Stimulated activated CD8-positive, alpha-beta memory T cell treated with anti-CD3 and anti-CD28 coated beads, Interleukin-7, amount 100 ng/mL, for 24 hours (primary cell): Measurements from ENCODE around the gene IGLON5.

Experiments used
- DNase-seq: peaks from one replicate; pipeline ENCODE4 v3.0.0-alpha.2; 2020; ENCODE audit warnings: low read depth

IGLON5 gene

GRCh38 chr19:51339313-51339686, 27.9 kb downstream of the IGLON5 start:
- peak; percentile 25 for DNase-seq

DNA sequence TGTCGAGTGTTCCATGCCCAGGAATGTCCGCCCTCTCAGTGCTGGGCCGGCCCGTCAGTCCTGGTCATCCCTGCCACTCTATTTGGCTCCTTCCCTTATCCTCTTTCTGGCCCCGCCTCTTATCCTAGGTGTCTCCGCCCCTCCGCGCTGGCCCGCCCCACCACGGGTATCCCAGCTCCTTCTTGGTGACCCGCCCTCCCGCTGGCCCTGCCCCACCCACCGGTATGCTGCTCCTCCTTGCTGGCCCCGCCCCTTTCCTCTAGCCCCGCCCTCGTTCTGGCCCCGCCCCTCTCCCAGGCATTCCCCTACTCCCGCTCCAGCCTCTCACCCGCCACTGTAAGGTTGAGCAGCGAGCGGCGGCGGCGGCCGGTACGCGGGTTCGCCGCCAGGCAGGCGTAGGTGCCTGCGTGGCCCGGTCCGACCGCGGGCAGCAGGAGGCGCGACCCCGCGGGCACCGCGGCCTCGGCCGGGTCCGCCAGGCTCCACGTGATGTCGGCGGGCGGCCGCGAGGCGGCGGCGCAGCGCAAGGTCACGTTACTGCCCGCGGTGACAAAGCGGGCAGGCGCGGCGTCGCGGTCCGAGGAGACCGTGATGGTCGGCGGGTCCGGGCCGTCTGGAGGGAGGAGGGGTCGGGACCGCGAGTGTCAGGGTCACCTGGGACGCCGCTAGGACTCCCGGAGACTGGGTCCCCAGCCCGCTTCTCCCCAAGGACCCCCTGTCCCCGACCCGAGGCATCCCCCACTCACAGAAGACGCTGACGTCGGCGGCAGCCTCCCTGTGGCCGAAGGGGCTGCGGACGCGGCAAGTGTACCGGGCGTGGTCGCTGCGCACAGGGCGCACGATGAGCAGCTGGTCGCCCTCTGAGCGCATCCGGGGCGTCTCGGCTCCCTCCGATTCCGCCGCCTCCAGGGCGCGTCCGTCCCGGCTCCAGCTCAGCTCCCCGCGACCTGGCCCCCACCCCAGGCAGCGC, 28.5 kb downstream of the IGLON5 start:
- peak; percentile 91 for DNase-seq

DNA sequence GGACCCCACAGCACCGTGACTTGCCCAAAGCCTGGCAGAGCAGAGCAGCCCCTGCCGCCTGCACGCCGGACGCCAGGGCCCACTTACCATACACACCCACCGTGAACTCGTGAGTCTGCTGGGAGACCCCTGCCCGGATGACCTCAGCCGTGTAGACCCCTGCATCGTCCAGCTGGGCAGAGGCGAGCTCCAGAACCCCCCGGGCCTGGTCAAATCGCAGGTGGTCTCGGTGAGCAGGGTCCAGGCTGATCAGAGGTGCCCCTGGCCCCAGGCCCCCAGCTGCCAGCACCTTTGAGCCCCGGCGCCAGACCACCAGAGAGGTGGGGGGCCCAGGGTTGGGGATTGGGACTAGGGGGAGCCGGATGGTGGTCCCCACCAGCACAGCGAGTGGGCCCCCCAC, 29.6 kb downstream of the IGLON5 start:
- no peak for DNase-seq

DNA sequence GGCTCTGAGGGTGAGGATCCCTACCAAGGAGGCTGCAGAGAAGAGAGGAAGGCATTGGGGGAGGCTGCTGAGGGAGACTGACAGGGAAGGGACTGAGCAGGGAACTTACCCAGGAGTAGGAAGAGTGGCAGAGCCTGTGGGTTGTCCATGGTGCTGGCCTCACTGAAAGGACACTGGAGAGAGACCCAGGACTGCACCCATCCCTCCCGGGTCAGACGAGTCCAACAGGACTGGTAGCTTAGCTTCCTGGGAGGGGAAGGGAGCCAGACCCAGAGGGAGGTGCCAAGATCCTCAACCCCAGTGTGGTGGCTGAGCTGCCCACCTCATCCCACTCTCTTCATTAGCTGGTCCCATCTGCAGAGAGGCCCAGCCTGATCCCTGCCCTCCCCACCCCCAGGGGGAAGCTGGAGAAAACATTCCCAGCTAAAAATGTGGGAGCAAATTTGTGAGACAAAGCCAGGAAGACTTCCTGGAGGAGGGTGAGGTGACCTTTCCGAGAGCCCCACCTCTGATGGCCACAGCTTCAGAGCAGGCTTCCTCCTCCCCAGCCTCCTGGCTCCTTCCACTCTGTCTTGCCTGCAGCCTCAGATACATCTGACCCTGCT, 30.6 kb downstream of the IGLON5 start, which contains the start of gene VSIG10L:
Gene VSIG10L, minus strand, starts transcription at position 164 of the 605 bp plus-strand sequence. Its CDS starts 15 bp downstream, at position 149.
- no peak for DNase-seq

DNA sequence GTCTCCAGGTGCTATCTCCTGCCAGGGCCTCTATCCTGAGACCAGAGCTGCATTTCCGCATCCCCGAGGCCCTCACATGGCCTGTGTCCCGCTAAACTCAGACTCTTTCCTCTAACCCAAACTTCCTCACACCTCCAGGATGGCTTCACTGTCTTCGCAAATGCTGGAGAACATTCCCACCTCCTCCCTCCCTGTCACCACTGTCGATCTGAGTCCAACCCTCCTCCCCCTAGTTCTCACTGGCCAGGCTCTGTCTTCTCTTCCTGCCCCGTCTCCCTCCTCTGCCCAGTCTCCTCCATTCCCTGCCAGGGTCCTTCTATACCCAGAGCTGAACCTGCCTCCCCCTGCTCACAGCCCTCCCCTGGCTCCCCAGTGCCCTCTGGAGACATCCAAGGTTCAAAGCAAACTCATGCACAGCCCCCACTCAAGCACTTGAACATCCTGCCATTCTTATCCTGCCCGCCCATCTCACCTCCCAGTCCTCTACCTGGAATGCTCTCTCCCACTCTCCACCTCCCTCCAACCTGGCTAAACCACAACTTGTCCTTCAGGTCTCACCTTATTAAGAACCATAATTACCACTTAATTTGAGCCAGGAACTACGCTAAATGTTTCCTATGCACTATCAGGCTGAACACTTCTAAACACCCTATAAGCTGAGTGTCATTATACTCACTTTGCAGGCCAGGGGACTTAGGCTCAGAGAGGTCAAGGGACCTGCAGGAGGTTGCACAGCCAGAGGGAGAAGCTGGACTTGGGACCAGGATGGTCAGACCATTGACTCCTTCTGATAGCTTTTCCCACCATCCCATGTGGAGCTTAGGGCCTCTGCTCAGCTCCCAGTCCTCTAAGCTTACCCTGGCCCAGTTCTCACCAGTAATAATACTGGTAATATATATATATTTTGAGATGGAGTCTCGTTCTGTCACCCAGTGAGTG, 31.5 kb downstream of the IGLON5 start:
- DNase-seq: no peak

DNA sequence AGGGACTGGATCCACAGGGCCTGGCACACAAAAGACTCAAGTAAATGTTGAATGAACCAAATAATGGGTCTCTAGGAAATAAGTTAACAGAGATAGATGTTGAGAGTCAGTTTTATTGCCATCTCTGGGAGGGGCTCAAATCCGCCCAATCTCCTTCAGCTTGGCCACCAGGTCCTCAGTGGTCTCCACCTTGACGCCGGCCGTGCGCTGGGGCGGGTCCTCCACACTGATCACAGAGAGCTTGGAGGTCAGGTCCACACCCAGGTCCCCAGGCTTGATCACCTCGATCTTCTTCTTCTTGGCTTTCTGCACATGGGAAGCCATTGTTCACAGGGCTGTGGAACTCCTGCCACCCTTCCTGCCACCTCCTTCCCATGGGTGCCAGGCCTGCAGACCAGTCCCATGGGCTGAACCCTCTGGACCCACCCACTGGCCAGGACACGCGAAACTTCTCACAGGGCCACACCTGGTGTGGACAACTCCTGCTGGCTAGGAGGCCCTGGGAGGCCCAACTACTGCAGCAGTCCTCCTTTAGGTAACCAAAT, 33.7 kb downstream of the IGLON5 start:
- DNase-seq: no peak

DNA sequence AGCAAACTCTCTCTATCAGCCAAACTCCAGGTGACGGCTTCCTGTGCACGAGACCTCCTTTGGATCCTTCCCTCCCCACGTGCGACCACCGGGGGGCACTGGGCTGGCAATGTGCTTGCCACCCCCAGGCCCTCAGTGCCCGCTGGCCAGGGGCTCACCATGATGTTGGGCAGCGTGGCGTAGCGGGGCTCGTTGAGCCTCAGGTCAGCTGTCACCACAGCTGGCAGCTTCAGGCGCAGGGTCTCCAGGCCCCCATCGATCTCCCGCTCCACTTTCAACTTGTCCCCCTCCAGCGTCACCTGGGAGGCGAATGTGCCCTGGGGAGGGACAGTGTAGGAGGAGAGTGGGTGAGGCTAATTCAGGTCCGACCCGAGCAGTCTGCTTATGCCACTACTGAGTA, 35.3 kb downstream of the IGLON5 start:
- no peak for DNase-seq

DNA sequence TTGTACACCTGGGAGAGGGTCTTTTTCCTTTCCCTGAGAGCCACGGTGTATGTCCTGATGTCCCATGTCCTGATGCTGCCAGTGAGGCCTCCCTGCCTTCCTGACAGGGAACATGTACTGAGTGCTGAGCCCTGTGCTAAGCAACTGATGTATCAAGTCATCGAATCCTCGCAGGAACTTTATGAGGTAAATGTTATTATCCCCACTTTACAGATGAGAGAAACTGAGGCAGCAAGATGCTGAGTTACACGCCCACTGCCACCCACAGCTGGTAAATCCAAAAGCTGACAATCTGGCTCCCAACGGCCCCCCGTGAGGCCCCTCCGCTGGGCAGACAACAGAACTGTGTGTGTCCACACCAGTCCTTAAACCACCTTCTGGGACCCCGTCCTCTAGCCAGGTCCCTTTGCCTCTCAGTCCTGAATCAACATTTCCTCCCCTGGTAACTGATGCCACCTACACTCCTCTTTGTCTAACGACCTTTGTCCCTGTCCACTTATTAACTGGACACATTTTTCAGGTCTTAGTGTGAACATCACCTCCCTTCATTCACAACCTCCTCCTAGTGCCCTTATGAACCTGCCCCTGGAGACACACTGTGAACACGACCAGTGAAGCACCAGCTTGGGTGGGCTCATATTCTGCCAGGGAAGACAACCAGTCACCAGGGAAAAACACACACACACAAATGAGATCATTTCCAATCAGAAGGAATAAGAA, 35.9 kb downstream of the IGLON5 start:
- DNase-seq: no peak

GRCh38 chr19:51351266-51351990, 40.0 kb downstream of the IGLON5 start:
- DNase-seq: no peak

- DNase-seq: no peak
Measured at GRCh38 chr19:51352783-51353360, 41.4 kb downstream of the IGLON5 start.

GRCh38 chr19:51354103-51354741, 42.8 kb downstream of the IGLON5 start:
- no peak for DNase-seq

DNA sequence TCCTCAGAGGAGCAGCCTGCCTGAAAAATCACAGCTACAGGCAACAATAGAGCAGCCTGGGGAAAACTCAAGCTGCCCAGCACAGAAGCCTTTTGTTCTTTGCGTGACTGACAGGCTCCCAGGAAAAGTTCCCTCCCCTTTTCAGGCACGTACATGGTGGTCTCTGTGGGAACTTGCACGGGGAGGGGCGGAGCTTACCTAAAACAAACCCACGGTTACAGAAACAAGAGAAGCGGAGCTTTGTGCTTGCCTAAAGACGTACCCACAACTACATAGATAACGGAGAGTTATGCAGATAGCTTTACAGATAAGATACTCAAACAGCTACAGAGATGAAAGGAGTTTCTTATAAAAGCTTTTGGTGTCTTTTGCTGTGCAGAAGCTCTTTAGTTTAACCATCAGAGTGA, 43.3 kb downstream of the IGLON5 start:
- no peak for DNase-seq

DNA sequence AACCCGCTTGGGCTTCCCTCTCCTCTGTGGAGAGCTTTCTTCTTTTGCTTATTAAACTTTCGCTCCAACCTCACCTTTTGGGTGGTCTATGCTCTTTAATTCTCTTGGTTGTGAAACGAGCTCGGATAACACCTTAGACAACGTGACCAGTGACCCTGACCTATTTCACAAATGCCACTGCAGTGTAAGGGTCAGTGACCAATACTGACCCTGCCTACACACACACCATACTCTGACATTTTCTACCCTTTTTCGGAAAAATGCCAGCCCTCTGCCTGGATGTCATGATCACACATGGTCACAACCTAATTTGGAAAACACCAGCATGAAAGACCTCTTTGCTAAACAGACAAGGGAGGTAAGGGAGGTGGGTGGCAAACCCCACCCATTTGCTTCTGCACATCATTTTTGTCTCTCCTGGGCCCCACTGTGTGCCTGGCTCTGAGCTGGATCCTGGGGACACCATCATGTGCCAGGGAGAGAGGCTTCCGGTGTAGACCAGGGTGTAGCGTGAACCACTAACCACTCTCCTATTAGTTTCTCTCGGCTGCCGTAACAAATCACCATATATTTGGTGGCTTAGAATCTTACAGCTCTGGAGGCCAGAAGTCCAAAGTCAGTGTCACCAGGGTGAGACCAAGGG, 44.8 kb downstream of the IGLON5 start:
- DNase-seq: no peak

DNA sequence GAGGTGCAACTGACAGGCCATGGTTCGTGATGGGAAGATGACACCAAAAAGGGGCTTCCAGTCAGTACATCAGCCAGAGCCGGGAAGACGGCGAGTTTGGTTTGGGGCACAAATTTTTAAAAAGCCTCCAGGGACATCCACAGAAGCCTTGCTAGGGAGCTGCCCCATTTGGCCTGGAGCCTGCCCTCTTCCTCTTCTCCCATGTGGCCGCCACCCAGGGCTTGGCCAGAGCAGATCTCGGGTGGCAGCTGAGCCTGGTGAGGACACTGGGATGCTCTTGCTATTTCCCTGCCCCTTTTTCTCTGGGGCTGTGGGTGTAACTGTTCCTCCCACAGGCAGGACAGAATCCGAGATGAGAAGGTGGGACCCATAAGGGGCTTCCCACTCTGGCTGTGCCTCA, 46.5 kb downstream of the IGLON5 start:
- no peak for DNase-seq

GRCh38 chr19:51359294-51359693, 47.9 kb downstream of the IGLON5 start:
- DNase-seq: no peak

- DNase-seq: no peak
Measured at GRCh38 chr19:51361239-51361638, 49.8 kb downstream of the IGLON5 start.

DNA sequence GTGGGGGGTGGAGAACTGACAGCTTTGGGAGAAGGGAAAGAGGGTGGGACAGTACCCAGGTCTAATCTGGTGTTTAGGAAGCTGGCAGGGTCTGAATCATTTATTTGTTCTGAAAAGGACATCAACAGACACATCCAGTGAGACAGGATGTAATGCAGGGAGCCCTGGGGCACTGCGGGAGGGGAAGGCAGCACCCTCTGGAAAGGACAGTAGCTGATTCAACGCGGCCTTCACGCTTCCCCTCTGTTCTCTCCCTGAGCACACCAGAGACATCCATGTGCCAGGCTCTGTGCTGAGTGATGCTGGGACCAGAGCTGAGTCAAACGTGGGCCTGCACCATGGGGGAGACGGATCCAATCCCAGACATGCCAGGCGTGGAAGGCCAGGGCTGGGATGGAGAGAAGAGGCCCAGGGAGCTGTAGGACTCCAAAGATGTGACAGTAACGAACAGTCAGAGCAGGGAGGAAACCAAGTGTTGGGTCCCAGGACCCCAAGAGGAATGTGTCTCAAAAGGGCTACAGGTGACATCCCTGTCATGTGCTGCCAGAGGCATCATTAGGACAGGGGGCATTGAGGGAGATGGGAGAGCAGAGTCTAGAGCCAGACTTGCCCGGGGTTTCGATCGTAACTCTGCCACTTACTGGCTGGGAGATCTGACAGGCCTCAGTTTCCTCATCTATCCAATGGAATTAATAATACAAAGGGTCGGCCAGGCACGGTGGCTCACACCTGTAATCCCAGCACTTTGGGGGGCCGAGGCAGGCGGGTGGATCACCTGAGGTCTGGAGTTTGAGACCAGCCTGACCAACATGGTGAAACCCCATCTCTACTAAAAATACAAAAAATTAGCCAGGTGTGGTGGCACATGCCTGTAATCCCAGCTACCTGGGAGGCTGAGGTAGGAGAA, 53.0 kb downstream of the IGLON5 start:
- no peak for DNase-seq
